Neural cell (in vitro differentiated cells): Measurements from ENCODE around the gene DAAM2. TPM values are rescaled to one million over a fixed set of nuclear protein-coding genes. Genes with fewer than 3 reads are reported as not detected.

ENCODE experiments used
- H2AFZ ChIP-seq: fragments of 200-600, 300-800 bp; sonication (generic), shearing (Covaris generic); 2 replicates; pipeline ENCODE4 v1.6.0; 2014; ENCODE audit warnings: low read depth, mild to moderate bottlenecking, antibody characterized with exemption, low read length, moderate library complexity
- H3F3A ChIP-seq: fragments of 200-600 bp; shearing (Covaris generic); 2 replicates; pipeline ENCODE4 v1.6.1; 2016; ENCODE audit warnings: mild to moderate bottlenecking, moderate library complexity, mixed read lengths, antibody characterized with exemption, low read length; ENCODE audit not compliant: insufficient read depth, poor library complexity, severe bottlenecking
- H3K27ac ChIP-seq: fragments of 200-600, 300-800 bp; sonication (generic), shearing (Covaris generic); 2 replicates; pipeline ENCODE4 v1.5.1; 2014; ENCODE audit warnings: mild to moderate bottlenecking, low read length, moderate library complexity
- H3K27me3 ChIP-seq: fragments of 300-800, 200-600 bp; sonication (generic), shearing (Covaris generic); 2 replicates; pipeline ENCODE4 v1.6.0; 2014; ENCODE audit warnings: mild to moderate bottlenecking, low read depth, low read length, moderate library complexity; ENCODE audit not compliant: insufficient read depth
- H3K36me3 ChIP-seq: fragments of 300-800, 200-600 bp; sonication (generic), shearing (Covaris generic); 2 replicates; pipeline ENCODE4 v1.5.1; 2014; ENCODE audit warnings: mild to moderate bottlenecking, antibody characterized with exemption, low read length, moderate library complexity; ENCODE audit not compliant: insufficient read depth
- H3K4me2 ChIP-seq: fragments of 300-800, 200-600 bp; sonication (generic), shearing (Covaris generic); 2 replicates; pipeline ENCODE4 v1.6.0; 2014; ENCODE audit warnings: mild to moderate bottlenecking, low read length
- H3K4me3 ChIP-seq: fragments of 300-800, 200-600 bp; sonication (generic), shearing (Covaris generic); 2 replicates; pipeline ENCODE4 v1.5.1; 2014; ENCODE audit warnings: mild to moderate bottlenecking, low read length, moderate library complexity
- H3K79me2 ChIP-seq: fragments of 200-600 bp; shearing (Covaris generic); replicated peaks from 2 replicates; pipeline ENCODE4 v1.6.0; 2014; ENCODE audit warnings: mild to moderate bottlenecking, low read length, moderate library complexity; ENCODE audit not compliant: insufficient read depth
- H3K9ac ChIP-seq: fragments of 300-800, 200-600 bp; sonication (generic), shearing (Covaris generic); 2 replicates; pipeline ENCODE4 v1.6.1; 2016; ENCODE audit warnings: mild to moderate bottlenecking, low read length, mixed read lengths
- H3K9me2 ChIP-seq: fragments of 200-600 bp; shearing (Covaris generic); 2 replicates; pipeline ENCODE4 v1.6.1; 2016; ENCODE audit warnings: mild to moderate bottlenecking, low read length, mixed read lengths; ENCODE audit not compliant: insufficient read depth
- H3K9me3 ChIP-seq: fragments of 200-600, 300-800 bp; sonication (generic), shearing (Covaris generic); 2 replicates; pipeline ENCODE4 v1.6.1; 2016; ENCODE audit warnings: mild to moderate bottlenecking, mixed run types, low read length, moderate library complexity, mixed read lengths
- H4K20me1 ChIP-seq: fragments of 200-600 bp; shearing (Covaris generic); 2 replicates; pipeline ENCODE4 v1.6.1; 2016; ENCODE audit warnings: mild to moderate bottlenecking, mixed run types; ENCODE audit not compliant: insufficient read depth
- EP300 ChIP-seq: fragments of 450-650 bp; conservative IDR thresholded peaks from 2 replicates; pipeline ENCODE4 v1.6.1; 2014; ENCODE audit warnings: antibody characterized with exemption, mild to moderate bottlenecking, moderate library complexity; ENCODE audit not compliant: poor library complexity, severe bottlenecking
- EZH2 ChIP-seq: fragments of 200-600, 300-800 bp; shearing (Covaris generic), sonication (generic); IDR thresholded peaks from 2 replicates; pipeline ENCODE4 v1.6.1; 2014; ENCODE audit warnings: antibody characterized with exemption, low read length, borderline replicate concordance, mild to moderate bottlenecking; ENCODE audit not compliant: insufficient read depth, poor library complexity, severe bottlenecking
- MXI1 ChIP-seq: fragments of 450-650 bp; conservative IDR thresholded peaks from 2 replicates; pipeline ENCODE4 v1.6.1; 2014; ENCODE audit warnings: antibody characterized with exemption, mild to moderate bottlenecking; ENCODE audit not compliant: poor library complexity, severe bottlenecking
- POLR2AphosphoS5 ChIP-seq: IDR thresholded peaks from 2 replicates; pipeline ENCODE4 v1.6.1; 2012
- RAD21 ChIP-seq: fragments of 450-650 bp; conservative IDR thresholded peaks from 2 replicates; pipeline ENCODE4 v1.6.1; 2014; ENCODE audit warnings: antibody characterized with exemption, mild to moderate bottlenecking, moderate library complexity
- SMC3 ChIP-seq: fragments of 450-650 bp; conservative IDR thresholded peaks from 2 replicates; pipeline ENCODE4 v1.6.1; 2014; ENCODE audit warnings: antibody characterized with exemption, mild to moderate bottlenecking, moderate library complexity; ENCODE audit not compliant: poor library complexity
- TAF1 ChIP-seq: IDR thresholded peaks from 2 replicates; pipeline ENCODE4 v1.6.1; 2012; ENCODE audit warnings: low read depth
- polyA plus RNA-seq: library from polyadenylated mRNA; depleted of rRNA; stranded (reverse); fragments of >200 nt; gene quantifications from 2 replicates; pipeline ENCODE4 v1.2.3, GENCODE V29; 2014
- TF ChIP-seq, protein P1 (sequence below): fragments of 450-650 bp; IDR thresholded peaks from 2 replicates; pipeline ENCODE4 v1.5.1; 2014; ENCODE audit warnings: antibody characterized with exemption, mild to moderate bottlenecking, moderate library complexity; ENCODE audit not compliant: poor library complexity, severe bottlenecking
- TF ChIP-seq, protein P2 (sequence below): IDR thresholded peaks from 2 replicates; pipeline ENCODE4 v1.6.1; 2012; ENCODE audit warnings: borderline replicate concordance

Gene DAAM2
- polyA plus RNA-seq, 1 donor from 2014 or later, result 1.2 TPM

DNA sequence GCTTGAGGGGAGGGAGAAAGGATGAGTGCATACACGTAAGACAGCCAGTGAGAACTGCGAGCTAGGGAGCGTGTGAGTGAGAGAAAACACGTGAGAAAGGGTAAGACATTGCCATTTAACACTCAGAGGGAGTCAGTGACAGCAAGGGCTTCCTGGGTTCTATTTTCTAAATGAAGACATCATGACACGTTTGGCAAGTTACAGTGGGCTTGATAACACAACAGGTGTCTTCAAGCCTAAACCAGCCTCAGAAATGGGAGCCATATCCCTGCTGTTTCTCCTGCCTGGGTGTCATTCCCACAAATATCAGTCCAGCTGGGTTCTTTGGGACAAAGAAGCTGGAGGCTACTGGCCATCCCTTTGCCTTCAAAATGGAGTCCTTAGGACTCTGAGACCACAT lies 159.0 kb downstream of the DAAM2 start:
- no peaks in the 10 kb centered on the region for H3K9me2 ChIP-seq
- H3K4me2 ChIP-seq, result no peak overlapping the region
- no peaks in the 10 kb centered on the region for H3K79me2 ChIP-seq
- no peaks in the 10 kb centered on the region for H4K20me1 ChIP-seq
- no peak overlapping the region for H2AFZ ChIP-seq
- no peaks in the 10 kb centered on the region for H3K27me3 ChIP-seq
- no peaks in the 10 kb centered on the region for H3K36me3 ChIP-seq
- TF ChIP-seq SMC3 (no peak), RAD21 (no peak), MXI1 (no peak), TAF1 (no peak), EZH2 (no peak), POLR2AphosphoS5 (no peak), EP300 (no peak)
- TF ChIP-seq, protein P1, sequence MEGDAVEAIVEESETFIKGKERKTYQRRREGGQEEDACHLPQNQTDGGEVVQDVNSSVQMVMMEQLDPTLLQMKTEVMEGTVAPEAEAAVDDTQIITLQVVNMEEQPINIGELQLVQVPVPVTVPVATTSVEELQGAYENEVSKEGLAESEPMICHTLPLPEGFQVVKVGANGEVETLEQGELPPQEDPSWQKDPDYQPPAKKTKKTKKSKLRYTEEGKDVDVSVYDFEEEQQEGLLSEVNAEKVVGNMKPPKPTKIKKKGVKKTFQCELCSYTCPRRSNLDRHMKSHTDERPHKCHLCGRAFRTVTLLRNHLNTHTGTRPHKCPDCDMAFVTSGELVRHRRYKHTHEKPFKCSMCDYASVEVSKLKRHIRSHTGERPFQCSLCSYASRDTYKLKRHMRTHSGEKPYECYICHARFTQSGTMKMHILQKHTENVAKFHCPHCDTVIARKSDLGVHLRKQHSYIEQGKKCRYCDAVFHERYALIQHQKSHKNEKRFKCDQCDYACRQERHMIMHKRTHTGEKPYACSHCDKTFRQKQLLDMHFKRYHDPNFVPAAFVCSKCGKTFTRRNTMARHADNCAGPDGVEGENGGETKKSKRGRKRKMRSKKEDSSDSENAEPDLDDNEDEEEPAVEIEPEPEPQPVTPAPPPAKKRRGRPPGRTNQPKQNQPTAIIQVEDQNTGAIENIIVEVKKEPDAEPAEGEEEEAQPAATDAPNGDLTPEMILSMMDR, result no peak
- TF ChIP-seq, protein P2, sequence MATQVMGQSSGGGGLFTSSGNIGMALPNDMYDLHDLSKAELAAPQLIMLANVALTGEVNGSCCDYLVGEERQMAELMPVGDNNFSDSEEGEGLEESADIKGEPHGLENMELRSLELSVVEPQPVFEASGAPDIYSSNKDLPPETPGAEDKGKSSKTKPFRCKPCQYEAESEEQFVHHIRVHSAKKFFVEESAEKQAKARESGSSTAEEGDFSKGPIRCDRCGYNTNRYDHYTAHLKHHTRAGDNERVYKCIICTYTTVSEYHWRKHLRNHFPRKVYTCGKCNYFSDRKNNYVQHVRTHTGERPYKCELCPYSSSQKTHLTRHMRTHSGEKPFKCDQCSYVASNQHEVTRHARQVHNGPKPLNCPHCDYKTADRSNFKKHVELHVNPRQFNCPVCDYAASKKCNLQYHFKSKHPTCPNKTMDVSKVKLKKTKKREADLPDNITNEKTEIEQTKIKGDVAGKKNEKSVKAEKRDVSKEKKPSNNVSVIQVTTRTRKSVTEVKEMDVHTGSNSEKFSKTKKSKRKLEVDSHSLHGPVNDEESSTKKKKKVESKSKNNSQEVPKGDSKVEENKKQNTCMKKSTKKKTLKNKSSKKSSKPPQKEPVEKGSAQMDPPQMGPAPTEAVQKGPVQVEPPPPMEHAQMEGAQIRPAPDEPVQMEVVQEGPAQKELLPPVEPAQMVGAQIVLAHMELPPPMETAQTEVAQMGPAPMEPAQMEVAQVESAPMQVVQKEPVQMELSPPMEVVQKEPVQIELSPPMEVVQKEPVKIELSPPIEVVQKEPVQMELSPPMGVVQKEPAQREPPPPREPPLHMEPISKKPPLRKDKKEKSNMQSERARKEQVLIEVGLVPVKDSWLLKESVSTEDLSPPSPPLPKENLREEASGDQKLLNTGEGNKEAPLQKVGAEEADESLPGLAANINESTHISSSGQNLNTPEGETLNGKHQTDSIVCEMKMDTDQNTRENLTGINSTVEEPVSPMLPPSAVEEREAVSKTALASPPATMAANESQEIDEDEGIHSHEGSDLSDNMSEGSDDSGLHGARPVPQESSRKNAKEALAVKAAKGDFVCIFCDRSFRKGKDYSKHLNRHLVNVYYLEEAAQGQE, result no peak
- no peak overlapping the region for H3K27ac ChIP-seq
- H3K9me3 ChIP-seq, result no peaks in the 10 kb centered on the region
- H3K9ac ChIP-seq, result no peak overlapping the region
- H3K4me3 ChIP-seq, result no peak overlapping the region
- no peaks in the 10 kb centered on the region for H3F3A ChIP-seq

DNA sequence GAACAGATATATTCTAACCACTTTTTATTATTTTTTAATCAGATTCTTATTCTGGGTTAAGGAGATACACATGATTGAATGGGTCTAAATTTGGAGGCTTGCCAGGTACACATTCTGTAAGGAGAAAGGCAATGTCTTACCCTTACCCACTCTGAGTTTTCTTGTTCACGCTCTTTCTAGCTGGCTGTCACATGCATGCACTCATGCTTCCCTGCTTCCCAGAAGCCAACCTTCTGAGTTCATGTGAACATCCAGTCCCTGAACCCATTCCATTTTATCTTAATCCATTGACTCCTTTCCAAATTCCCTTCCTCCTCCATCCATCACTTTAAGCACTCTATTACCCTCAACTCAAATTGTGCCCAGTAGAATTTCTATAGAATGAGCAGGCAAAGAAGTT lies 159.5 kb downstream of the DAAM2 start:
- Histone ChIP-seq H3K9me3 (no peaks in the 10 kb centered on the region), H3K36me3 (no peaks in the 10 kb centered on the region), H3K4me3 (no peak overlapping the region), H3K9me2 (no peaks in the 10 kb centered on the region), H3K79me2 (no peaks in the 10 kb centered on the region), H3K9ac (no peak overlapping the region), H4K20me1 (no peaks in the 10 kb centered on the region), H3K27ac (no peak overlapping the region), H3K27me3 (no peaks in the 10 kb centered on the region), H2AFZ (no peak overlapping the region), H3F3A (no peaks in the 10 kb centered on the region), H3K4me2 (no peak overlapping the region)
- TF ChIP-seq, protein P1, result no peak
- TF ChIP-seq EP300, result no peak
- no peak for TF ChIP-seq POLR2AphosphoS5
- TF ChIP-seq, protein P2, result no peak
- no peak for TF ChIP-seq RAD21
- no peak for TF ChIP-seq SMC3
- no peak for TF ChIP-seq EZH2
- TF ChIP-seq TAF1, result no peak
- no peak for TF ChIP-seq MXI1
